Memory B cell (primary cell): ENCODE measurements around the gene SLC43A3.
"Not testable (repeated sequence)": the region's sequence is repeated elsewhere in the genome, so short reads cannot be mapped to it uniquely, and the experiment has no call there.

Experiments used
- ATAC-seq: fragments of 150-1000 bp; cut with Tn5 transposase; 2 replicates; pipeline ENCODE4 v1.10.0; 2021; ENCODE audit warnings: low read depth, mild to moderate bottlenecking, moderate library complexity
- DNase-seq, 2 donors: peaks; one replicate each; pipeline ENCODE4 v3.0.0; 2022; ENCODE audit warnings: low spot score in 2 of 2
- H3K27ac Mint-ChIP-seq: one replicate; pipeline ENCODE4 v1.8.0; 2022; ENCODE audit warnings: mild to moderate bottlenecking, moderate library complexity, mixed read lengths
- H3K27me3 Mint-ChIP-seq: one replicate; pipeline ENCODE4 v1.8.0; 2022; ENCODE audit warnings: mixed read lengths
- H3K36me3 Mint-ChIP-seq: one replicate; pipeline ENCODE4 v1.8.0; 2022; ENCODE audit warnings: mild to moderate bottlenecking, mixed read lengths
- H3K4me1 Mint-ChIP-seq: one replicate; pipeline ENCODE4 v1.8.0; 2022; ENCODE audit warnings: mixed read lengths
- H3K4me3 Mint-ChIP-seq: one replicate; pipeline ENCODE4 v1.8.0; 2022; ENCODE audit warnings: mild to moderate bottlenecking, moderate library complexity, mixed read lengths
- H3K9me3 Mint-ChIP-seq: one replicate; pipeline ENCODE4 v1.8.0; 2022; ENCODE audit warnings: mixed read lengths

SLC43A3 gene

GRCh38 chr11:57361420-57361819, 65.5 kb downstream of the SLC43A3 start:
- H3K27ac Mint-ChIP-seq, H3K9me3 Mint-ChIP-seq, ATAC-seq, H3K36me3 Mint-ChIP-seq, DNase-seq, H3K4me1 Mint-ChIP-seq, H3K4me3 Mint-ChIP-seq: not testable (repeated sequence)
- peaks cover 12% of the 10 kb centered on the region for H3K27me3 Mint-ChIP-seq

DNA sequence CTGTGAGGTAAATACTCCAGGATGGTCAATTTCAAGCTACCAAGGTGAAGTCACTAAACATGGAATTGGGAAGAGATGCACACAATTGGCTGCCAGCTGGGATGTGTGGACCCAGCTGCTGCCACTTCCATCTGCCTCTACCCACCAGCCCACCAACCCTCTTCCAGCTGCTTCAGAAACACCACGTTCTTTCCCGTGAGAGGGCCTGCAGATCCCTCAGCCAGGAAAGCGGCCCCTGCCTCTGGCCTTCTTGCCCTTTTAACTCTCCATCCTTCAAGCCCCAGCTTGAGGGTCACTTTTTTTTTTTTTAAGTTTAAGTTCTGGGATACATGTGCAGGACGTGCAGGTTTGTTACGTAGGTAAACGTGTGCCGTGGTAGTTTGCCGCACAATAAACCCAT, 65.9 kb downstream of the SLC43A3 start:
- ATAC-seq = no peak
- H3K27ac Mint-ChIP-seq = no peak overlapping the region
- no peaks in the 10 kb centered on the region for H3K4me1 Mint-ChIP-seq
- H3K4me3 Mint-ChIP-seq = no peak overlapping the region
- no peaks in the 10 kb centered on the region for H3K36me3 Mint-ChIP-seq
- H3K9me3 Mint-ChIP-seq = no peaks in the 10 kb centered on the region
- H3K27me3 Mint-ChIP-seq = peaks cover 12% of the 10 kb centered on the region
- DNase-seq = no peak

- Mint-ChIP-seq H3K4me3 (no peak overlapping the region), H3K9me3 (no peaks in the 10 kb centered on the region), H3K27me3 (peaks cover 8% of the 10 kb centered on the region), H3K36me3 (no peaks in the 10 kb centered on the region), H3K4me1 (no peaks in the 10 kb centered on the region), H3K27ac (no peak overlapping the region)
- ATAC-seq = no peak
- no peak for DNase-seq
Observed at GRCh38 chr11:57359896-57360690, 66.8 kb downstream of the SLC43A3 start.

- Mint-ChIP-seq H3K9me3 (no peaks in the 10 kb centered on the region), H3K27me3 (peaks cover 14% of the 10 kb centered on the region), H3K36me3 (no peaks in the 10 kb centered on the region), H3K4me1 (peaks cover 4% of the 10 kb centered on the region), H3K4me3 (no peak overlapping the region), H3K27ac (no peak overlapping the region)
- ATAC-seq = no peak
- DNase-seq = no peak
Observed at GRCh38 chr11:57359396-57359795, 67.5 kb downstream of the SLC43A3 start.

GRCh38 chr11:57358991-57359390, 67.9 kb downstream of the SLC43A3 start:
- H3K4me1 Mint-ChIP-seq = peaks cover 4% of the 10 kb centered on the region
- H3K27ac Mint-ChIP-seq = no peak overlapping the region
- DNase-seq (no peak), ATAC-seq (no peak)
- no peak overlapping the region for H3K4me3 Mint-ChIP-seq
- no peaks in the 10 kb centered on the region for H3K9me3 Mint-ChIP-seq
- H3K36me3 Mint-ChIP-seq = no peaks in the 10 kb centered on the region
- H3K27me3 Mint-ChIP-seq = peaks cover 12% of the 10 kb centered on the region

DNA sequence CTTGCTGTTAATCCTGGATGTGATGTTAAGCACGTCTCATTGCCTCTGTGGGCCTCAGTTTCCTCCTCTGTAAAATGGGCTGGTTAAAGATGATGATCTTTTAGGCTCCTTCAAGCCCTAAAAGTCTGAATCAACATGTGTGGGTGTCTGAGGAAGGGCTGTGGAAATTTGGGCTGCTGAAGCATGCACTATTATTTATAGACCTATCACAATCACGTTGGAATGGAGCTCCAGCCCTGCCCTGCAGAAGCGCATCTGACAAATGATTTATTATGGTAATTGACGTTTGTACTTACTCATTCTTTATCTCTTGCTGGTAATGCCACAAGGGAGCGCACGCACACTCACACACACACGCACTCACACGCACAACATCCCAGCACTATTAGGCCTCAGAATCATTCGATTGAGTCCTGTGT, 68.4 kb downstream of the SLC43A3 start:
- H3K27me3 Mint-ChIP-seq = peaks cover 11% of the 10 kb centered on the region
- no peaks in the 10 kb centered on the region for H3K9me3 Mint-ChIP-seq
- ATAC-seq = no peak
- no peaks in the 10 kb centered on the region for H3K36me3 Mint-ChIP-seq
- H3K4me1 Mint-ChIP-seq = peaks cover 4% of the 10 kb centered on the region
- no peak for DNase-seq
- no peak overlapping the region for H3K4me3 Mint-ChIP-seq
- no peak overlapping the region for H3K27ac Mint-ChIP-seq

DNA sequence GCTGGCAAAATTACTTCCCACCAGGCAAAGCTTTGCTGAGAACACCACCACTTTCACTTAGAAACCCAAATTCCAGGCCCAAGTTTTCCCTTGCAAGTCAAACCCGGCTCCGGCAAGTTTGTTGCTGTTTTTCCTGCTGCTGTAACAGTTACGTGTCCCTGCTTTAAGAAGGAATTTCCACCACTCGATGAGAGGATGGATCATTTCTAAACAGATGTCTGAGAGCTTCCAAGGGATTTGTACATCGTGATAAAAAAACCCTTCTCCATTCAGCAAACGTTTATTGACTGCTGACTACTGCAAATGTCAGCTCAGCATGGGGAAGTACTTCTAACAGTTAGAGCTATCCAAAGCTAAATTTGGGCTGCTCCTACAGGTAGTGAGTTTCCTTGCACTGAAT, 69.1 kb downstream of the SLC43A3 start:
- DNase-seq = no peak

DNA sequence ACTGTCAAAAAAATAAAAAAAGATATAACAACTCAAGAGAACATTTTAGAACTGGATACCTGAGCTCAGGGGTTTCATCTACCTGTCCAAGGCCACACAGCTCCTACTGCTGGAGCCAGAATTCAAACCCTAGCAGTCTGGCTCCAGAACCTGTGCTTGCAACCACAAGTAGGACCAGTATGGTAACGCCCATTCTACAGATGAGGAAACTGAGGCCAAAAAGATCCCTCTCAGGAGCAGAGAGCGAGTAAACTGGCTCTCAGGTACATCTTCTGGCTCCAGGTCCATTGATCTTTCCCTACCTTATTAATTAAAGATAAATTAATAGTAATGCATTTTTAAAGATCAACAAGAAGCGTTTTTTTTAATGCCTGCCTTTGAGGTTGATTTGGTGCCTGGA, 69.6 kb downstream of the SLC43A3 start:
- Mint-ChIP-seq H3K36me3 (no peaks in the 10 kb centered on the region), H3K9me3 (no peaks in the 10 kb centered on the region), H3K4me3 (no peak overlapping the region), H3K27ac (no peak overlapping the region), H3K27me3 (peaks cover 11% of the 10 kb centered on the region), H3K4me1 (peaks cover 4% of the 10 kb centered on the region)
- DNase-seq = no peak
- no peak for ATAC-seq

More for the DNA sequence above, 69.1 kb downstream of the SLC43A3 start:
- H3K27me3 Mint-ChIP-seq = peaks cover 11% of the 10 kb centered on the region
- no peak for ATAC-seq
- H3K27ac Mint-ChIP-seq = no peak overlapping the region
- H3K36me3 Mint-ChIP-seq = no peaks in the 10 kb centered on the region
- no peaks in the 10 kb centered on the region for H3K9me3 Mint-ChIP-seq
- H3K4me1 Mint-ChIP-seq = peaks cover 4% of the 10 kb centered on the region
- no peak overlapping the region for H3K4me3 Mint-ChIP-seq
